Kidney (tissue), 14 donors: Measurements from ENCODE around the gene LTBP2. TPM values are rescaled to one million over a fixed set of nuclear protein-coding genes. Genes with fewer than 3 reads are reported as not detected.

Source experiments
- DNase-seq, 5 donors: peaks; one replicate each; pipeline ENCODE4 v3.0.0-alpha.2; 2013 to 2020
- FAIRE-seq: peaks from 2 replicates; lab custom pipeline; 2012; peaks lifted over from hg19 to GRCh38; lab: Jason Lieb, UNC
- H3K27ac ChIP-seq, 2 donors: one replicate each; pipeline ENCODE4 v1.7.0; 2013; ENCODE audit warnings: low read depth in 2 of 2, low read length in 2 of 2, inconsistent platforms in 1 of 2
- H3K27me3 ChIP-seq: one replicate; pipeline ENCODE4 v1.7.1; 2013; ENCODE audit warnings: low read length, inconsistent platforms; ENCODE audit not compliant: control insufficient read depth, insufficient read depth
- H3K36me3 ChIP-seq, 3 donors: one replicate each; pipeline versions ENCODE4 v1.7.0 to v1.7.1; 2013; ENCODE audit warnings: low read length in 3 of 3, control low read depth in 1 of 3, inconsistent platforms in 1 of 3; ENCODE audit not compliant: insufficient read depth in 3 of 3, control insufficient read depth in 2 of 3
- H3K4me1 ChIP-seq, 3 donors: one replicate each; pipeline versions ENCODE4 v1.7.0 to v1.7.1; 2013; ENCODE audit warnings: low read length in 3 of 3, inconsistent platforms in 1 of 3, low read depth in 1 of 3; ENCODE audit not compliant: control insufficient read depth in 2 of 3, insufficient read depth in 2 of 3
- H3K4me3 ChIP-seq, 3 donors: one replicate each; pipeline versions ENCODE4 v1.7.0 to v1.8.1; 2013; ENCODE audit warnings: low read length in 3 of 3, control low read depth in 1 of 3, inconsistent platforms in 1 of 3
- H3K9ac ChIP-seq, 3 donors: one replicate each; pipeline versions ENCODE4 v1.7.0 to v1.7.1; 2013; ENCODE audit warnings: low read length in 3 of 3, control low read depth in 1 of 3, inconsistent platforms in 1 of 3
- H3K9me3 ChIP-seq, 3 donors: one replicate each; pipeline versions ENCODE4 v1.7.0 to v1.7.1; 2013; ENCODE audit warnings: low read length in 3 of 3, control low read depth in 1 of 3, inconsistent platforms in 1 of 3; ENCODE audit not compliant: control insufficient read depth in 2 of 3, insufficient read depth in 1 of 3
- CTCF ChIP-seq: IDR thresholded peaks from 3 replicates; pipeline ENCODE4 v1.5.1; 2012; ENCODE audit warnings: mild to moderate bottlenecking, moderate library complexity, borderline replicate concordance; ENCODE audit not compliant: insufficient read depth; ENCODE audit errors: extremely low read depth
- intact Hi-C: fragments of 100-400 bp; cut with DNase I; formaldehyde crosslinking; loops from one replicate; pipeline ENCODE4 v1.11.1; 2022
- polyA plus RNA-seq: library from polyadenylated mRNA; stranded (reverse); fragments of 350-450 nt; fragmentation: Illumina TruSeq; extraction: RNeasy Lipid Tissue Mini Kit (QIAGEN cat#74804); gene quantifications from one replicate; pipeline ENCODE4 v1.2.3, GENCODE V29; 2014; ENCODE audit warnings: low read depth, low replicate concordance; ENCODE audit not compliant: insufficient read depth
- total RNA-seq: library from RNA; stranded (reverse); fragmentation: NEBNext Ultra II Directional; extraction: Animal tissue kit (Norgen Biotek cat#: 25700); gene quantifications from one replicate; pipeline ENCODE4 v1.2.1, GENCODE V29; 2021
- donor health status: control.
- donor health status: control.
- donor health status: control.
- donor health status: control.
- donor health status: control.
- donor health status: DM: yes; HTN: yes; CAD: no.
- donor health status: Normal renal cell carcinoma (clear cell type).

LTBP2 gene
- total and polyA plus RNA-seq, 2 donors from 2014 or later: 2.9 to 10.4 TPM

- Histone ChIP-seq H3K4me3 (no peak overlapping the region), H3K9me3 (no peaks in the 10 kb centered on the region), H3K27ac (no peak overlapping the region), H3K36me3 (no peaks in the 10 kb centered on the region), H3K4me1 (no peaks in the 10 kb centered on the region), H3K9ac (no peak overlapping the region), H3K27me3 (no peaks in the 10 kb centered on the region)
- no peak for TF ChIP-seq CTCF
- FAIRE-seq (no peak), DNase-seq (peak in 1 of 5 donors; percentile 15)
- intact Hi-C loops: no loop called here
These were observed 24.6 kb upstream of the LTBP2 start for GRCh38 chr14:74636424-74637177.

- no peak for FAIRE-seq
These were observed 23.8 kb upstream of the LTBP2 start for GRCh38 chr14:74635847-74636246.

GRCh38 chr14:74634964-74635363 is 22.9 kb upstream of the LTBP2 start:
- Histone ChIP-seq H3K9ac (no peak overlapping the region), H3K4me1 (no peaks in the 10 kb centered on the region), H3K9me3 (no peaks in the 10 kb centered on the region), H3K4me3 (no peak overlapping the region), H3K27ac (no peak overlapping the region), H3K27me3 (no peaks in the 10 kb centered on the region), H3K36me3 (no peaks in the 10 kb centered on the region)
- peak in 3 of 5 donors; percentile 25 to 63 (median 63) for DNase-seq
- intact Hi-C loops: no loop called here
- no peak for TF ChIP-seq CTCF
- FAIRE-seq: no peak

More at GRCh38 chr14:74635847-74636246, 23.8 kb upstream of the LTBP2 start:
- Histone ChIP-seq H3K9ac (no peak overlapping the region), H3K4me1 (no peaks in the 10 kb centered on the region), H3K27me3 (no peaks in the 10 kb centered on the region), H3K36me3 (no peaks in the 10 kb centered on the region), H3K4me3 (no peak overlapping the region), H3K27ac (no peak overlapping the region), H3K9me3 (no peaks in the 10 kb centered on the region)
- no peak for TF ChIP-seq CTCF
- no peak for DNase-seq
- intact Hi-C loops: no loop called here
